ENCODE results near the gene PSMD5.

Gene PSMD5

DNA sequence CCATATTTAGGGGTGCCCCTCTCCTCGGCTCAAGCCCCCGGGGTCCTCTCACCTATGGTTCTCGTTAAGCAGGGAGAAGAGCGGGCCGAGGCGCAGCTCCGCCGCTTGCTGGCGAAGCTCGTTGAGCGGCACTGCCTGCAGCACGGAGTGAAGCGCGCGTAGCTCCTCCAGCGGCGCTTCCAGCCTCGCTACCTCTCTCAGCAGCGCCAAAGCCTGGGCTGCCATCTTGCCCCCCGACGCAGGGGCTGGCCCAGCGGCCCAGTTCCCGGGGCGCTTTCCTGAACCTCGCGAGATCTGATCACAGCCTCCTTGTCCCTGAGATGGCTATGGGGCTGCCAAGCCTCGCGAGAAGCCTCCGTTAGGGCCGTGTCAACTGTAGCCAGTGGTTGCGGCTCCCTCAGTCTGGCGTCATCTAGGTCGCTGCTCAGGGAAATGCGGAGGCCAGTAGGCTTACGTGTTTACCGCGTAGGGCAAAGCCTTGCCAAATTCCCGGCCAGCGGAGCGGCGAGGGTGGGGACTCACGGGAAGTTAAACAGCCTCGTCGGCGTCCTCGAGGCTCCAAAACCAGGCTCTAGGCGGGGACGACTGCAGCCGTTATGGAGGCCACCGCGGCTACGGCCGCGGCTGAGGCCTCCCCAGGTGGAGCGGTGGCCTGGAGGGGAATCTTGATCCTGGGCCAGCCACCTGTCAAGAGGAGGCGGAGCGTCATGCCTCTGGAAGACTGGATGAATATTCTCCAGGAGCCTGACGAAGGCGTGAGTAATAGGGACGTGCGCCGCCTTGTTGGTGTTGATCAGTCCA lies at the start of gene PSMD5:
TSS of gene PSMD5 (minus strand) at position 238 of the 801 bp plus-strand sequence. CDS start at position 225, 13 bp downstream.
- no peak for FAIRE-seq

DNA sequence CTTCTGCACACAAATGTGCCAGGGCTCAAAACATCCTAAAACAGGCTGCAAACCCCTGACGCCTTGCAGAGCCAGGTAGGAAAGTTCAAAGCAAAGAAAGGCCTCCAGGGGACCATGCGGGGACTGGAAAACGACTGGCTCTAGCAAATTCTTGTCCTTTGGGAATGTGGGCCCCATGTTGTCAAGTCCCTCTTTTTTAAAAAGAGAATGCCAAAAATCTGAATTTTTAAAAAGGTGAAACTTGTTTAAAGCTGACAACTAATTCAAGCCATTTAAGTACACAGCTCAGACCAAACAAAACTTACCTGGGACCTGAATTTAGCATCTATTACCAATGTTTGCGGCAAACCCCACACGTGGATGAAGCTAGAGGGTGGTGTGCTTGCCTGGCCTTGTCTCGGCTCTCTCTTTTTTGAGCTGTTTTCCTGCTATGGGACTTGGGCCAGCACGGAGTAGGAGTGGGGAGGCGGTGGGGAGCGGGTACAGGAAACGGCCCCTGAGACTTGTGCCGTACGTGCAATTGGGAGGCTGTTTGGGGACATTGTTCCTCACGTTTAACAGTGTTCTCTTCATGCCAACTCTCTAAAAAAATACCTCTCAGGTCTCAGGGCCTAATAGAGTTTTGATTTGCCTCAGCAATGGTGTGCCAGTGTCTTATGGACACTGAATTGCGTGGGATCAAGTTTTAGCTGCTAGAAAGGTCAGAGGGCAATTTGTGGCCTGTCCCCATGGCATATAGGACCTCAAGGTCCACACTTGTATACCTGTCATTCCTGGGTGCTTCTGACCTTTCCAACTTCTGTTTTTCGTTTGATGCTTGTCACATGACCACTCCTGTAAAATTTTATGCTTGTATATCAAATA lies 49.4 kb upstream of the PSMD5 start:
- no peak for FAIRE-seq

DNA sequence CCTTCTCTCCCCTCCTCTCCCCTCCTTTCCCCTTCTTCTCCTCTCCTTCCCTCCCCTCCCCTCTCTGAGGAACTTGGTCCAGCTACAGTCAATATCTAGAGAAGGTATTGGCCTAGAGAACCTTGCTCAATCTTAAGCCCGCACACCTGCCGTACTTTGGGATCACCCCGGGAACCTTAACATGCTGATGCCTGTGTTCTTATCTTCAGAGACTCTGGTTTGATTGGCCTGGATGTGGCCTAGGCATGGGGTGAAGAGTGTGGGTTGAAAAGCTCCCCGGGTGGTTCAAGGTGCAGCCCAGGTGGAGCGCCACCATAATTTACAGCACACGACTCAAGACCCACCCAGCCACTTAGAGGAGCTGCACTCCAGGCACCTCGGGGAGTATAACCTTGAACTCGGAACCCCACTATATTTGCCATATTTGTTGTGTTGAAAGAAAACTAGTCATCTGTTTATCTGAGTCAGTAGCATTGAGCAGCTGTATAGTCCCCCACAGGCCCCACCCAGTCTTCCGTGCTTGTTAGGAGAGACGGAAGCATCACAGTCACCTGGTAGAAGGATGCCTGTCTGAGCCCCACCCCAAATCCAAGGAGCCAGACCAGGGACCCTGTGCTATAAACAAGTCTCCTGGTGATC lies 48.6 kb upstream of the PSMD5 start:
- FAIRE-seq: no peak

DNA sequence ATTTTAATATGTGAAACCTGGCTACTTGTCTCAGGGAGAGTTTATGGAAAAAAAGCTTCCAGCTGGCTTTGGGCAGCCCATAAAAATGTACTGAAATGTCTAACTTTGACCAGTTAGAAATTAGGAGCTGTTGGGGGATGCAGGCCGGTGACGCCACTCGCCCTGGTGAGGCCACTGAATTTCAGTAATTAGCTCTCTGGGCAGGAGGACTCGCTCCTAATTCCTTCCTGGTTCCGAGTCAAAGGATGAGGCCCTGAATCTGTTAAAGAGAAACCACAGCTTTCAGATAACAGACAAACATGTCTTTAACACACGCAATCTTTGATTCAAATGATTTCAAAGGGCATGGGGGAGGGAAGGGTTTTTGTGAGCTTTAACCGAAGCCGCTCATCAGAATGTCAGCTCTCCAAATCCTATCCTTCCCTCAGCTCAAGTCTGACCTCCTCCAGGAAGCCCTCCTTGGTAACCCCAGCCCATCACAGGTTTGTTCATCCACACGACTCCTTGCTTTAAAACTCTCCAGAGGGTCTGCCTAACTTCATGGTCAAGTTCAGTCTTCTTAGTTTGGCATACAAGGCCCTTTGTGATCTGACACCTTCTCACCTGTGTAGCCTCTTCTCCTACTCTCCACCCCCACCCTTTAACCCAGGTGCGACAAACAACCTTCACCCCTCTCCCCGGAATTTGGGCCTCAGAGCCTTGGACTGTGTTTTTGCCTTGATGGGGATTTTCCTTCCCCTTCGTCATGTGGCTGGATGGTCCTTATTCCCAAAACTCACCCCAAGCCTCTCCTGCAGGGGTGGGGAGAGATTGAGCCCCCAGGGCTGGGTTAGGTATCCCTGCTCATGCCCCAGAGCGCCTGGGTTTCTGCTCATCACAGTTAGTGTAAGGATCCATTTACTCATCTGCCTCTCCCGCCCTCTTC lies 47.9 kb upstream of the PSMD5 start:
- no peak for FAIRE-seq

DNA sequence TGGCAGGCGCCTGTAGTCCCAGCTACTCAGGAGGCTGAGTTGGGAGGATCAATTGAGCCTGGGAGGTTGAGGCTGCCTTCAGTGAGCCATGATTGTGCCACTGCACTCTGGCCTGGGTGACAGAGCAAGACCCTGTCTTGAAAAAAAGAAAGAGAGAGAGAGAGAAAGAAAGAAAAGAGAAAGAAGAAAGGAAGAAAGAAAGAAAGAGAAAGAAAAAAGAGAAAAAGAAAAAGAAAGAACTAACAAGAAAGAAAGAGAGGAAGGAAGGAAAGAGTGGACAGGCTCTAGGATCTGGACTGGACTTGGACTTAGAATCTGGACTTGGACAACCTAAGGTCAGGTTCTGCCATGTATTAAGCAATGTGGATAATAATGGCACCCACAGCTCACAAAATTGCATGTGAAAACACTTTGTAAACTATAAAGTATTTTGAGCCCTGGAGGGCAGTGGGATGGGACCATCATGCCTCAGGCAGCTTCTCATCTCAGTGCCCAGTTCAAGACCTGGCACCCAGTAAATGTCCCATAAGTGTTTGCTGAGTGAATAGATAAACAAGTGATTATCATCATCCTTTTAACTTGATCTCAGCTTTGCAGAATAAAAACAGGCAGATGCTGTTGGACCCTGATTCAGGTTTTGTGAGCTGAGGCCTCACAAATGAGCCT lies 47.0 kb upstream of the PSMD5 start:
- no peak for FAIRE-seq

DNA sequence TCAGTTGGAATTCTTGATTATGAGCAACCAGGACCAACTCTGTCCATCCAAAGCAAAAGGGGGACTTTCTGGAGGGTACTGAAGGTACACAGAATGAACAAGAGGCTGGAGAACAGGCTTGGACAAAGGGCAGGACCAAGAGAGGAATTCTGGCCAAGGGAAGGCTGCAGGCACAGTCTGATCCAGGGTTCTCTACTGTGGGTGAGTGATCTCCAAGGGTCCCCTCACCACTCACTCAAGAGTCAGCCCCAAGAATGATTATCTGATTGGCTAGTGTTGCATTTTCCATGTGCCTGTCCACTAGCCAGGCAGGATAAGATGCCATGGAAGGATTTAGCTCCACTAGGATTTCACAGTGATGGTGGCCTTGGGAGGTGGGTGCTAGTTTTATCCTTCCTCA lies 45.9 kb upstream of the PSMD5 start:
- FAIRE-seq: no peak

DNA sequence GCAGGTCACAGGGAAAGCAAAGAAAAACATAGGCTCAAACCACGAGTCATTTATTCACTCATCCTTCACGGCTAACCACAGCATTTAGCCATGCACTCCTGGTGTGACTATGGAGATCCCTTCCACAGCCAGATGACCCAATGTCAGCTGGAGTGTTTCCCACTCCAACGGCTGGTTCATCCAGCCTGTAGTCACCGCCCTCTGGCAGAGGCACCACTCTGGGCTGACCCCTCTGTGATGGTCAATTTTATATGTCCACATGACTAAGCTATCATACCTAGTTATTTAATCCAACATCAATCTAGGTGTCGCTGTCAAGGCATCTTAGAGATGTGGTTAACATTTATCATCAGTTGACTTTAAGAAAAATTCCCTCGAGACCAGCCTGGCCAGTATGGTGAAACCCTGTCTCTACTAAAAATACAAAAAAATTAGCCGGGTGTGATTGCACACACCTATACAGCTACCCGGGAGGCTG lies 43.8 kb upstream of the PSMD5 start:
- FAIRE-seq: no peak

DNA sequence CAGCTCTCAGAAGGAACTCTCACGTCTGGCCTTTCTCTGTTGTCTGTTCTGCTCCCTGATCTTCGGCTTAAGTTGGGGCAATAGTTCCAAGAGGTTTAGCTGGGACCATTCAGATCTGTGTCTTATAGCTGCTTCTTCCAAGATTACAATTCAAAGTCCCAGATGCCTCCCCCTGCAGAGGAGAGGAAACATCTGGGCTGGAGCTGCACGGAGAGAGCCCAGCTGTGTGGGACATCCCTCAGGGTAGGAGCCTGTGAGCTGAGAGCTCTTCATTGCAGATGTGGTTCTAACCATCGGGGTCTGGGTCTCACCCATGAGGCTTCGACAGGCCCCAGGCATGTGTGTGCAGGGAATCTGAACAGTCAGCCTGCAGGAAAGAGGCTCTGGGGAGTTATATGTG lies 43.2 kb upstream of the PSMD5 start:
- no peak for FAIRE-seq

DNA sequence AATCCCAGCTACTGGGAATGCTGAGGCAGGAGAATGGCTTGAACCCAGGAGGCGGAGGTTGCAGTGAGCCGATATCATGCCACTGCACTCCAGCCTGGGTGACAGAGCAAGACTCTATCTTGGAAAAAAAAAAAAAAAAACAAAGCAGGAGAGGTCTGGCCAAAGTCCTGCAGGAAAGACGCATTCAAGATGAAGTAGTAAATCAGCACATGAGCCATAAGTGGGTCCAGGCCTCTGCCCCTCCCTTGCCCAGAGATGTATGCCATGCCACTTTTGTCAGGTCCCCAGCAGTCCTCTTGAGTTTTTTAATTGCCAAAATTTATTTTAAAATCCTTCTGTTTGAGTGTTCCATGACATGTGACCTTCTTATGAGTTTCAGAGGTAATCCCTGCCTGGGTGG lies 42.7 kb upstream of the PSMD5 start:
- no peak for FAIRE-seq

DNA sequence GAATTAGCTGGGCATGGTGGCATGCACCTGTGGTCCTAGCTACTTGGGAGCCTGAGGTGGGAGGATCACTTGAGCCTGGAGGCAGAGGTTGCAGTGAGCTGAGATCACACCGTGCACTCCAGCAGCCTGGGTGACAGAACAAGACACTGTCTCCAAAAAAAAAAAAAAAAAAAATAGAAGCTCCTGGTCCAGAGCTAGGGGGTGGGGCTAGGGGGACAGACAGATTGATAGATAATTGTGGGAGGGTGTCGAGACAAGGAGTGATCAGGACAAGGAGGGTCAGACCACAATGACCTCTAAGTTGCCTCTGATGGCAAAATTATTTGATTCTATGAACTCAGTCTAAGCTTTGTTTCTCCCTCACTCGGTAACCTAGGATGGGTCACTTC lies 40.9 kb upstream of the PSMD5 start:
- no peak for FAIRE-seq

DNA sequence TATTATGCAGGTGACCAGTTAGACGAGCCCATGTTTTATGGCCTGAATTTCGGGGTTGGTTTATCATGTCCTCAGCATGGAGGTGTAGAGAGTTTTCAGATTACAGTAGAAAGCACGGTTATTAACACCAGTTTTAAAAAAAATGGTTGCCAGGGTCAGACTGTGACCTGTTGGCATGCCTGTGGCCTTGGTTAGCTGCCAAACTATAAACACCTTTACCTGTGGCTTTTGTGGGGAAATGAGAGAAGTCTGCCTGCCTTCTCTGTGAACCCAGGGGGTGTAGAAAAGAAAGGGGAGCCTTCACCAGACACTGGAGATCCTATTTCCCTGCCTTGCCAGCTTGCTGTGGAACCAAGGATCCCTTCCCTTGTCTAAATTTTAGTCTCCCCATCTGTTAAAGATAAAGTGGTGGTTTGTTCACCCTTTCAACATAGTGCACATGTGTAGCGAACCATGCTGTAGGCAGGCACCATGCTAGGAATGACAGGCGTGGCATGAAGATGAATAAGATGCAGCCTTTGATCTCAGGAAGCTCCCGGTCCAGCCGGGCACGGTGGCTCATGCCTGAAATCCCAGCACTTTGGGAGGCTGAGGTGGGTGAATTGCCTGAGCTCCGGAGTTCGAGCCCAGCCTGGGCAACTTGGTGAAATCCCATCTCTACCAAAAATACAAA lies 40.3 kb upstream of the PSMD5 start:
- FAIRE-seq: no peak

DNA sequence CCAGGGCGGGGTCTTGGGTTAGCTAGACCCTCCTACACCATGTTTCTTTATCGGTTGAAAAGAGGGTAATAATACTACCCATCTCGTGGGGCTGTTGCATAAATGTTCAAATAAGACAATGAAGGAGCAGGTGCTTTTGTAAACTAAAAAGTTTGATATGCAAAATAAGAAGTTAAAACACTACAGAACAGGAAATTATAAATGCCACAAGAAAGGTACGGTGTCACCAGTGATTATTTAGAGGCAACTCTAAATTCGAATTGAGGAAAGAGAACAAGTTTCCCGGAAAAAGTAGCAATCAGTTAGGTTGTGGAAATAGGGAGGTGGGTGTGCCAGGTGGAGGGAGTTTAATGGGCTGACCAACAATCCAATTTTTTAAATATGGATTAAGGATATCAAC lies 36.7 kb upstream of the PSMD5 start:
- FAIRE-seq: no peak

DNA sequence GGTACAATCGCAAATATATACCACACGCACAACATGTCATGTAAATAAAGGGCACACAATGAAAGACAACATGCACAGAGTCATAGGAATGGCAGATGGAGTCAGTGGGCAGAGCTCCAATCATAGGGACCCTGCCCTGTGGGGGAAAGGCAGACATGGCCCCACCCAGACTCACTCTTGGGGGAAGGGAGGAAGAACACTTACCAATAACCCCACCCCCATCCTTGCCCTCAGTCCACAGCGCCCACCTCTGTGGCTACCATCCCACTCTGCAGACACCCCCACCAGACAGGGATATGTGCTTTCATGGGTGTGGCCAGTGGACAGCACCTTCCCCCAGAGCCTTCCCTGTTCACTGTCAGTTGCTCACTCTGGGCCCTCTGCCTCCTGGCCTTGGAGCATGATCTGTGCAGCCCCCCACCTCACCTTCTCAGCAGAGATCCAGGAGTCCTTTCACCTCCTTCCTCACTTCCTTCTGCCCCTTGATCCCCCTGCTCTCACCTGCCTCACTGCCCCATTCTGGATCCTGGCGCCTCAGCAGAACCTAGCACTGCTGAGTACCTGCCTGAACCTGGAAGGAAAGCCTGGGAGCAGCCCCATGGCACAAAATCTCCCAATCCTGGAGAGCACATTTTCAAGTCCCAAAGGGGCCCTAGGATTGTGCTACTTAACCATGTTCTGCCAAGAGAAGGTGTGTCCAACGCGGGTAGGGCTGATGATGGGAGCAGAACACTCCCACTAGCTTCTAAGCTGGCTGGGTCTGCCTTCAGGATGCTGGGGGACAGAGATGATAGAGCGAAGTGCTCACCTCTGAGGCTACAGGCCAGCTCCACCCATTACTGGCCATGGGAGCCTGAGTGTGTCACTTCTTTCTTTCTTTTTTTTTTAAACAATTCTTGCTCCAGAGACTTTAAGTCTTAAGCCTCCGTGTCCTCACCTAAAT lies 35.7 kb upstream of the PSMD5 start:
- FAIRE-seq: no peak

DNA sequence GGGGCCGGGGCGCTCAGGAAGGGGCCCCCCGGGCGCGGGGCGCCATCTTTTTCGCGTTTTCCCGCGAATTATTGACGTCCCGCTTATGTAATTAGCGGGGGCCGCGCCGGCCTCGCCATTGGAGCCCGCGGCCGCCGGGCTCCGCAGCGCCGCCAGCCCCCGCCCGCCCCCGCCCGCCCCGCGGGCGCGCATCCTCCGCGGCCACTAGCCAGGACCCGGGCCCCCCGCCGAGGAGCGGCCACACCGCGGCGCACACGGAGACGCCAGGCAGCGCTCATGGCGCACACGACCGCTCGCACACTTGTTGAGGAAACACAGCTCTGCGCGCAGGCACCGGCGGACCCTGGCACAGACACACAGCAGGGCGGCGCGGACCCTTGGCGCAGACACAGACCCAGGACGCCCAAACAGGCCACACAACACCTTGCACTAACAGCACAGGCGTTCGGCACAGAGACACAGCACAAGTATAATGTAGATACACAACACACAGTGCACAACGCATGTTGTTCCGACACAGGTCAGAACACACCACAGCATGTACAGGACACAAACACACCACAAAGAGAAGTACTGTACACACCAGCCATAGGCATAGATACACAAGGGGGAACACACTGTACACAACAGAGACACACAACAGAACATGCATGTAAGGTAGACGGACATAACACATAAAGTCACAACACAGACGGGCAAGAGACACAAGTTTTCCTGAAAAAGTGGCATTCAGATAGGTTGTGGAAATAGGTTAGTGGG lies 34.7 kb upstream of the PSMD5 start:
- FAIRE-seq: no peak

DNA sequence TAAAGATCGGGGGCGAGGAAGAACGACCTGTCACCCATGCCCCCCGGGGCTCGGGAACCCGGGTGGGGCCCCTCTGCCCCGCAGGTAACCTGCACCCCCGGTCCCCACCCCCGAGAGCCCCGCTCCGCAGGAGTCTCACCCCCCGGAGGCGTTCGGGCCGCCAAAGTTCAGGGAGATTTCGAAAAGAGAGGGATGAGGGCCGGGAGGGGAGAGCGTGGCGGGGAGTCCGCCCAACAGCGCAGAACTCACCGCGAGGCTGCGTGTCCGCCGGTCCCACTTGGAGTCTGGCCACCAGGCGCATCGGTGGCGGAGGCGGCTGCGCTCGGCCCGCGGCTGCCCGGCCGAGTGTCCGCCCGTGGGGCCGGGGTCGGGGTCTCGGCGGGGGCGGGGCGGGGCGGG lies 34.1 kb upstream of the PSMD5 start, which contains the start of gene PHF19:
TSS of gene PHF19 (minus strand) at position 347 of the 399 bp plus-strand sequence. CDS start 2,447 bp downstream, outside the sequence.
- no peak for FAIRE-seq

DNA sequence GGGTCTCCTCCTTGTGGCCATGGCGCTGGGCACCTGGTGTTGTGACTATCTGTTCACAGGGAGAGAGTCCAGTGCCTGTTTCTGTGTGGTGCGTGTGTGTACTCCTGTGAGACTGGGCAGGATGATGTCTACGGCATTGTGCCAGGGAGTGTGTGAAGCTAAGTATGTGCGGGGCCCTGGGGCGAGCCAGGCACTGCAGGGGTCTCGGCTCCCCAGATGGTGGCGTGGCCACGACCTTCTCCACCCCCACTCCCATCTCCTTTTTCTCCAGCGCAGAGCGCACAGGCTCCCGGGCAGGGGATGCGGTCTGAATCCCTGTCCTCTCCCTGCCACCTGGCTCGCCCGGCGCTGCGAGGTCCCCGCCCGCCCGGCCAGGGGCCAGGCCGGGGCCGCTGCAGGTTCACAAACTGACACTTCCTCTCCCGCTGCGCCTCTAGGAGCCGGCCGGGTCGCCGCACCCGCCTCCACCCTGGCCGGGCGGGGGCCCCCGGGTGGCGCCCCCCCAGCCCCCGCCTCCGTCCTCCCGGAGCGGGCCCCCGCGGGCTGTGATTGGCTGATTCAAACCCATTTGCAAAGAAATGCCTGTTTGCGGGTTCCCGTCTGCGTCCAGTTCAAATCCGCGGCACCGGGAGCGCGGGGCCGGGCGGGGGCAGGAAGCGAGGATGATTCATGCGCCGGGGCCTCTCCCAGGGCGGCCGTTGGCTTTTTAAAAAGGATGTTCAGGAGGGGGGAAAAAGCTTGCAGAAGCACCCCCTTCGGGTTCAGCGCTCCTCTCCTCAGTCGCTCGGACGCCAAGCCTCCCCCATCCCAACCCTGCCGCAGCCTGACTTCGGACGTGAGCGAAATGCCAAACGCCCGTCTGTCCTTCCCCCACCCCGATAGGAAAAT lies 33.5 kb upstream of the PSMD5 start:
- FAIRE-seq: no peak

DNA sequence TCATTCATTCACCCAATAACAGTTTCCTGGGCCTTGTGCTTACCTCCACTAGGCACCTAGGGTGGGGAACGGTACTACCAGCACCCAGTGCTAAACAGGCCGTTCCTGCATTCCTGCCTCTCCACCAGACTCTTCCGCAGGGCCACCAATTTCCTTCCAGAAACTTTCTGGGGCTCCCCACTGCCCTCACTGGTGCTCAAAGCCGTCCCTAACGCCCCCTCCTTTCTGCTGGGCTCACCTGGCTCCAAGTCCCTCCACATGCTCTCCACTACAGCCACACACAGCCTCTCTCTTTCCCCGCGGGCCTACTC lies 32.9 kb upstream of the PSMD5 start:
- FAIRE-seq: no peak

DNA sequence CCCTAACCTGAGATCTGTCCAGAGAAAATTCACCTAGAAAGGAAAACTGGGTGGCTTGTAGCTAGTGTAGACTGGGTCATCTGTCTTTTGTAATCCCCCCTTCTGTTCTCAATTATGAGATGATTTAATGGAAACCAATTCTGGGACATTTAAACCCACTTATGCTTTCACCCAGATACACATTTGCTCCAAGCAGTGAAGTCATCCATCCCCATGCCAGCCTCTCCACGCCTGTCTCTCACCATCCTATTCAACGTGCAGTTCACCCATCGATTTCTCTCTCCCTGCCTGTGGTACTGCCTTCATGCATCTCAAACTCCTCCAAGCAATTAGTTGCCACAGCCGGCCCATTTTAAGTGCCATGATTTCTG lies 32.5 kb upstream of the PSMD5 start:
- FAIRE-seq: no peak

All from G401.6 (cell line).